ENCODE measurements around the gene LAMA3.

Gene LAMA3

GRCh38 chr18:23879126-23879525, 189.9 kb downstream of the LAMA3 start:
- no peak for TF ChIP-seq FEZF1 (tag by site-specific recombination; IDR thresholded peaks at IDR 0.05)
- no peak for TF ChIP-seq HOXA7 (CRISPR knock-in tag; IDR thresholded peaks at IDR 0.05; ENCODE audit: borderline replicate concordance)
- no peak for TF ChIP-seq ZNF571 (tag by site-specific recombination; IDR thresholded peaks at IDR 0.05)
- TF ChIP-seq, protein P1, sequence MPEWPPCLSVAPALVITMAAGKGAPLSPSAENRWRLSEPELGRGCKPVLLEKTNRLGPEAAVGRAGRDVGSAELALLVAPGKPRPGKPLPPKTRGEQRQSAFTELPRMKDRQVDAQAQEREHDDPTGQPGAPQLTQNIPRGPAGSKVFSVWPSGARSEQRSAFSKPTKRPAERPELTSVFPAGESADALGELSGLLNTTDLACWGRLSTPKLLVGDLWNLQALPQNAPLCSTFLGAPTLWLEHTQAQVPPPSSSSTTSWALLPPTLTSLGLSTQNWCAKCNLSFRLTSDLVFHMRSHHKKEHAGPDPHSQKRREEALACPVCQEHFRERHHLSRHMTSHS (tag by site-specific recombination; IDR thresholded peaks at IDR 0.05), result no peak
- TF ChIP-seq BCL11B (tag by site-specific recombination; IDR thresholded peaks at IDR 0.05; ENCODE audit: low read depth), result no peak
- TF ChIP-seq ZNF140 (tag by site-specific recombination; IDR thresholded peaks at IDR 0.05), result no peak
- no peak for TF ChIP-seq ZSCAN16 (tag by site-specific recombination; IDR thresholded peaks at IDR 0.05)
- no peak for TF ChIP-seq ZNF148 (tag by site-specific recombination; IDR thresholded peaks at IDR 0.05; ENCODE audit: borderline replicate concordance)
- no peak for TF ChIP-seq ZNF175 (tag by site-specific recombination; IDR thresholded peaks at IDR 0.05)
- no peak for TF ChIP-seq ZNF248 (tag by site-specific recombination; IDR thresholded peaks at IDR 0.05)
- TF ChIP-seq PRDM1 (tag by site-specific recombination; IDR thresholded peaks at IDR 0.05), result no peak
- TF ChIP-seq ZNF274 (IDR thresholded peaks at IDR 0.05; ENCODE audit: low read length), result no peak
- TF ChIP-seq ZNF274 (tag by site-specific recombination; IDR thresholded peaks at IDR 0.05; ENCODE audit: borderline replicate concordance), result no peak
- TF ChIP-seq ZNF239 (tag by site-specific recombination; IDR thresholded peaks at IDR 0.05), result no peak
- TF ChIP-seq ZNF560 (tag by site-specific recombination; IDR thresholded peaks at IDR 0.05; ENCODE audit: borderline replicate concordance), result no peak
- TF ChIP-seq ZNF48 (tag by site-specific recombination; IDR thresholded peaks at IDR 0.05), result no peak
- no peak for TF ChIP-seq ZNF433 (tag by site-specific recombination; IDR thresholded peaks at IDR 0.05; ENCODE audit: low read depth)
- Histone ChIP-seq H3K4me3 (ENCODE audit: low read depth, low read length) (no peak overlapping the region), H3K36me3 (ENCODE audit: control insufficient read depth in 2 of 2, insufficient read depth in 1 of 2, low read length in 2 of 2) (peaks cover 4 to 15% of the 10 kb centered on the region in 2 experiments; a peak in 2 of 3 replicates), H3K4me1 (ENCODE audit: control insufficient read depth, insufficient read depth, low read length) (peaks cover 2% of the 10 kb centered on the region; the same call in 1 of the 2 replicates), H3K27ac (ENCODE audit: extremely low read depth, low read depth, low read length) (no peak overlapping the region), H3K9me3 (ENCODE audit: control insufficient read depth, insufficient read depth, low read depth, low read length) (no peaks in the 10 kb centered on the region)
- ChIA-PET CTCF (no interaction called here), POLR2A (no interaction called here)

DNA sequence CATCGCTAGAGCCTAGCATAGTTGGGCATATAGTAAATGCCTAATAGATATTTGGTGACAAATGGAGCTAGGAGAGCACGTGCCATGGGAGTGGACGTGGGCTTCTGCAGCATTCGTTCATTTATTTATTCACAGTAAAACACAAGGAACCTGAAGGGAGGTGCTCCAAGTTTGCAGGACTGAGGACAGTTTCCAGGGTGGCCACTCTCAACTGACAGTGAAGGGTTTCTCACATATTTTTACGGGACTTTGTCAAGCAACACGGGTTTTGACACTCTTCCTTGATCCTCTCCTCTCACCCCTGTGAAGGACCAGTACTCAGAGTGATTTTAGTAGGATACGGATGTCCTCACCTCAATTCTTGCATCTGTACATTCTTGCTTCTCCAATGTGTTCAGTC, 190.3 kb downstream of the LAMA3 start:
- CTCF ChIA-PET, result no interaction called here

DNA sequence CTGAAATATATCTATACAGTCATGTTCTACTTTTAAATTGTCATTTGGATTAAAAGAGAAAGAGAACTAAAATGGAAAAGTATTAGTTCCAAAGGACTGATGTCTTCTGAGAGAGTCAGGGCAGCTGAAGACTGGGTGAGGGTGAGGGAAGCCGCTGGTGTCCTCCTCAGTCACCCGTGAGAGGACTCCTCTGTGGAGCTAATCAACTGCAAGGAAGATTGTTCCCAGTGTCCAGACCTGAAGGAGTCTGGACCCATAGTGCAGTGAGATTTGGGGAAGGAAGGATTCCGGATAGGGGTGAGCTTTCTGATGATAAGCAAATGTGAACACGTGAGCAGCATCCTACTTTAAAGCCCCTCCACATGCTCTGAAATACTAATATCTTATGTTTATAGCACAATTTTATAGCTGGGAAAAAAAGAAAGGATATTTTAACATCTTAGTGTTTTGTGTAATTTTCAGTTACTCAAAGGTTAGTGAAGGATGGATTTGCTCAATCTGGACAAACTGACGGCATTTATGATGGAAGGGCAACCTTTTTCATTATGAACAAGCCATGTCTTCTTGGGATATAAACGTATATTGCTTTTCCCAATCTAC, 190.8 kb downstream of the LAMA3 start:
- POLR2A ChIA-PET, result no interaction called here
- TF ChIP-seq ZNF555 (tag by site-specific recombination; conservative IDR thresholded peaks at IDR 0.05) (no peak), ZNF239 (tag by site-specific recombination; IDR thresholded peaks at IDR 0.05) (no peak), TCF7L2 (IDR thresholded peaks at IDR 0.05; ENCODE audit: borderline replicate concordance, low read depth, low read length) (no peak), KLF9 (tag by site-specific recombination; IDR thresholded peaks at IDR 0.05; ENCODE audit: low read depth) (no peak), HOXC10 (CRISPR knock-in tag; IDR thresholded peaks at IDR 0.05) (no peak), ZNF366 (tag by site-specific recombination; conservative IDR thresholded peaks at IDR 0.05) (no peak), ZNF132 (tag by site-specific recombination; IDR thresholded peaks at IDR 0.05; ENCODE audit: borderline replicate concordance) (no peak)
- H3K9me3 ChIP-seq (ENCODE audit: control insufficient read depth, insufficient read depth, low read depth, low read length), result no peaks in the 10 kb centered on the region
- H3K4me3 ChIP-seq (ENCODE audit: low read depth, low read length), result no peak overlapping the region
- no peak overlapping the region for H3K27ac ChIP-seq (ENCODE audit: extremely low read depth, low read depth, low read length)
- peaks cover 4 to 15% of the 10 kb centered on the region in 2 experiments; a peak in 2 of 3 replicates for H3K36me3 ChIP-seq (ENCODE audit: control insufficient read depth in 2 of 2, insufficient read depth in 1 of 2, low read length in 2 of 2)
- CTCF ChIA-PET, result no interaction called here
- H3K4me1 ChIP-seq (ENCODE audit: control insufficient read depth, insufficient read depth, low read length), result peaks cover 5% of the 10 kb centered on the region; the same call in 1 of the 2 replicates

More for the DNA sequence above, 190.3 kb downstream of the LAMA3 start:
- peaks cover 4 to 15% of the 10 kb centered on the region in 2 experiments; a peak in 2 of 3 replicates for H3K36me3 ChIP-seq (ENCODE audit: control insufficient read depth in 2 of 2, insufficient read depth in 1 of 2, low read length in 2 of 2)
- no peak for TF ChIP-seq ZNF311 (tag by site-specific recombination; IDR thresholded peaks at IDR 0.05; ENCODE audit: borderline replicate concordance)
- no peak for TF ChIP-seq KLF8 (tag by site-specific recombination; IDR thresholded peaks at IDR 0.05)
- peaks cover 4% of the 10 kb centered on the region; the same call in 1 of the 2 replicates for H3K4me1 ChIP-seq (ENCODE audit: control insufficient read depth, insufficient read depth, low read length)
- no peak overlapping the region for H3K4me3 ChIP-seq (ENCODE audit: low read depth, low read length)
- H3K27ac ChIP-seq (ENCODE audit: extremely low read depth, low read depth, low read length), result no peak overlapping the region
- POLR2A ChIA-PET, result no interaction called here
- H3K9me3 ChIP-seq (ENCODE audit: control insufficient read depth, insufficient read depth, low read depth, low read length), result no peaks in the 10 kb centered on the region
